IMR-90 (cell line): ENCODE measurements around the gene GOT1. TPM values are rescaled to one million over a fixed set of nuclear protein-coding genes. Genes with fewer than 3 reads are reported as not detected.

Experiments used
- ATAC-seq: fragments of 200-7000 bp; cut with Tn5 transposase; 2 replicates; pipeline ENCODE4 v1.9.1; 2020; ENCODE audit warnings: low read depth, mild to moderate bottlenecking, moderate library complexity
- BruUV-seq: library from RNA; stranded (reverse); fragments of 400-500 nt; replicated peaks from 2 replicates; lab custom pipeline; 2021; lab: Mats Ljungman, UMichigan
- CTCF ChIA-PET: fragments of 300-600 bp; formaldehyde crosslinking; extraction: SDS; loops from one replicate; lab custom pipeline; 2021; ENCODE audit warnings: antibody characterized with exemption; lab: Yijun Ruan, JAX
- POLR2A ChIA-PET: fragments of 300-600 bp; sonication (Branson Sonifier 250); formaldehyde crosslinking; loops from one replicate; lab custom pipeline; 2022; ENCODE audit warnings: antibody characterized with exemption; ENCODE audit not compliant: unreplicated experiment; lab: Charles Lee
- DNase-seq: peaks from one replicate; pipeline ENCODE4 v3.0.0; 2013
- H2AFZ ChIP-seq: replicated peaks from 2 replicates; pipeline ENCODE3; 2013; ENCODE audit warnings: low read length, mild to moderate bottlenecking; ENCODE audit not compliant: poor library complexity
- H2AK5ac ChIP-seq: 2 replicates; pipeline ENCODE4 v1.6.1; 2013; ENCODE audit warnings: low read depth, low read length, inconsistent platforms
- H2AK9ac ChIP-seq: replicated peaks from 2 replicates; pipeline ENCODE3; 2013; ENCODE audit warnings: mild to moderate bottlenecking, low read depth, low read length, moderate library complexity; ENCODE audit not compliant: poor library complexity
- H2BK120ac ChIP-seq: 2 replicates; pipeline ENCODE4 v1.6.1; 2013; ENCODE audit warnings: low read depth, low read length, inconsistent platforms
- H2BK15ac ChIP-seq: 3 replicates; pipeline ENCODE4 v1.6.1; 2013; ENCODE audit warnings: low read depth, low read length, inconsistent platforms
- H2BK20ac ChIP-seq: 2 replicates; pipeline ENCODE4 v1.6.1; 2013; ENCODE audit warnings: low read depth, mild to moderate bottlenecking, inconsistent platforms, low read length, moderate library complexity
- H2BK5ac ChIP-seq: 2 replicates; pipeline ENCODE4 v1.6.1; 2013; ENCODE audit warnings: mild to moderate bottlenecking, low read depth, low read length, inconsistent platforms; ENCODE audit not compliant: poor library complexity, severe bottlenecking
- H3K14ac ChIP-seq: replicated peaks from 2 replicates; pipeline ENCODE4 v1.6.1; 2013; ENCODE audit warnings: low read depth, low read length, inconsistent platforms
- H3K18ac ChIP-seq: 2 replicates; pipeline ENCODE4 v1.6.1; 2013; ENCODE audit warnings: low read depth, low read length, control low read depth
- H3K23ac ChIP-seq: 2 replicates; pipeline ENCODE4 v1.6.1; 2013; ENCODE audit warnings: low read depth, low read length, inconsistent platforms
- H3K27ac ChIP-seq: 2 replicates; pipeline ENCODE4 v1.5.1; 2013; ENCODE audit warnings: mild to moderate bottlenecking, control low read depth, low read length; ENCODE audit not compliant: insufficient read depth
- H3K27me3 ChIP-seq: 2 replicates; pipeline ENCODE4 v1.6.1; 2013; ENCODE audit warnings: low read length; ENCODE audit not compliant: control insufficient read depth, insufficient read depth
- H3K36me3 ChIP-seq: 2 replicates; pipeline ENCODE4 v1.6.1; 2013; ENCODE audit warnings: low read length, mixed read lengths; ENCODE audit not compliant: control insufficient read depth, insufficient read depth
- H3K4ac ChIP-seq: 2 replicates; pipeline ENCODE4 v1.6.1; 2013; ENCODE audit warnings: low read depth, low read length, inconsistent platforms
- H3K4me1 ChIP-seq: 2 replicates; pipeline ENCODE4 v1.6.1; 2013; ENCODE audit warnings: low read length, mixed read lengths; ENCODE audit not compliant: control insufficient read depth, insufficient read depth
- H3K4me2 ChIP-seq: 2 replicates; pipeline ENCODE4 v1.6.1; 2013; ENCODE audit warnings: low read depth, mild to moderate bottlenecking, control low read depth, low read length, moderate library complexity
- H3K4me3 ChIP-seq: 2 replicates; pipeline ENCODE4 v1.5.1; 2013; ENCODE audit warnings: low read depth, mild to moderate bottlenecking, control low read depth, low read length, moderate library complexity; ENCODE audit not compliant: insufficient read depth
- H3K56ac ChIP-seq: 2 replicates; pipeline ENCODE4 v1.6.1; 2013; ENCODE audit warnings: low read length, inconsistent platforms; ENCODE audit not compliant: insufficient read depth; ENCODE audit errors: extremely low read depth
- H3K79me1 ChIP-seq, 2 experiments: 2 replicates each; pipeline ENCODE4 v1.6.1; 2013; ENCODE audit warnings: low read length in 2 of 2, inconsistent platforms in 1 of 2, low read depth in 1 of 2
- H3K9ac ChIP-seq: 2 replicates; pipeline ENCODE4 v1.6.1; 2013; ENCODE audit warnings: low read depth, low read length, control low read depth
- H3K9me1 ChIP-seq: 2 replicates; pipeline ENCODE4 v1.6.1; 2013; ENCODE audit warnings: low read length, inconsistent platforms; ENCODE audit not compliant: insufficient read depth
- H3K9me3 ChIP-seq: 2 replicates; pipeline ENCODE4 v1.6.1; 2013; ENCODE audit warnings: low read length; ENCODE audit not compliant: control insufficient read depth, insufficient read depth
- H4K20me1 ChIP-seq: 2 replicates; pipeline ENCODE4 v1.6.1; 2013; ENCODE audit warnings: low read length, inconsistent platforms; ENCODE audit not compliant: insufficient read depth
- H4K5ac ChIP-seq: 2 replicates; pipeline ENCODE4 v1.6.1; 2013; ENCODE audit warnings: mild to moderate bottlenecking, low read depth, low read length, control low read depth
- H4K8ac ChIP-seq, 2 experiments: 2 replicates each; pipeline ENCODE4 v1.6.1; 2013; ENCODE audit warnings: low read depth in 2 of 2, low read length in 2 of 2, control low read depth in 1 of 2, inconsistent platforms in 1 of 2
- H4K91ac ChIP-seq: 2 replicates; pipeline ENCODE4 v1.6.1; 2013; ENCODE audit warnings: low read depth, low read length, inconsistent platforms; ENCODE audit not compliant: insufficient read depth
- CEBPB ChIP-seq: IDR thresholded peaks from 2 replicates; pipeline ENCODE4 v1.6.1; 2012; ENCODE audit warnings: low read depth, low read length, improper control_type of control experiment
- CHD1 ChIP-seq: IDR thresholded peaks from 2 replicates; pipeline ENCODE4 v1.6.1; 2012; ENCODE audit warnings: low read depth, low read length, improper control_type of control experiment
- FOS ChIP-seq: fragments of 150-350 bp; IDR thresholded peaks from 2 replicates; pipeline ENCODE4 v1.6.1; 2016; ENCODE audit warnings: low read depth, low read length
- NFE2L2 ChIP-seq: fragments of 150-350 bp; IDR thresholded peaks from 2 replicates; pipeline ENCODE4 v1.6.1; 2016; ENCODE audit warnings: low read depth, mild to moderate bottlenecking, low read length
- RAD21 ChIP-seq: IDR thresholded peaks from 2 replicates; pipeline ENCODE4 v1.6.1; 2012; ENCODE audit warnings: low read length, improper control_type of control experiment
- RFX5 ChIP-seq: IDR thresholded peaks from 2 replicates; pipeline ENCODE4 v1.8.0; 2012; ENCODE audit warnings: low read depth, mild to moderate bottlenecking, low read length, moderate library complexity
- WGBS, 2 experiments: methylation state at CpG; one replicate each; pipeline versions ENCODE4 v1.1.5 to v1.1.7; 2013; ENCODE audit warnings: missing lambda C conversion rate in 2 of 2; ENCODE audit not compliant: insufficient read length in 1 of 2; ENCODE audit errors: extremely low coverage in 2 of 2; 5-methylcytosine and 5-hydroxymethylcytosine counted together
- dilution Hi-C: fragments of 300-500 bp; cut with HindIII; formaldehyde crosslinking; loops from one replicate; pipeline ENCODE4 v1.14.3; 2018; ENCODE audit warnings: low sequenced_read_pairs; ENCODE audit not compliant: unreplicated experiment
- in situ Hi-C: fragments of 300-500 bp; cut with MboI; formaldehyde crosslinking; loops from 3 replicates; pipeline ENCODE4 v1.14.3; 2019; ENCODE audit warnings: low sequenced_read_pairs, inconsistent platforms, mixed read lengths
- intact Hi-C: fragments of 100-400 bp; cut with micrococcal nuclease; formaldehyde crosslinking; loops from 2 replicates; pipeline ENCODE4 v1.10.0; 2022
- polyA plus RNA-seq, 3 experiments: library from polyadenylated mRNA; depleted of rRNA; stranded (reverse); fragments of >200 nt; gene quantifications; 2 replicates each; pipeline ENCODE4 v1.2.3, GENCODE V29; 2012; ENCODE audit warnings: low replicate concordance in 1 of 3
- total RNA-seq: library from RNA; depleted of rRNA; stranded (reverse); fragments of >200 nt; gene quantifications from 2 replicates; pipeline ENCODE4 v1.2.3, GENCODE V29; 2012
- TF ChIP-seq, protein P1 (sequence below): conservative IDR thresholded peaks from 2 replicates; pipeline ENCODE4 v1.5.1; 2012; ENCODE audit warnings: mild to moderate bottlenecking, low read depth, low read length, improper control_type of control experiment

Gene GOT1
- total and polyA plus RNA-seq, 2 of the 4 experiments (the other 2 are of a cell fraction), result 29.4 to 46.1 TPM

DNA sequence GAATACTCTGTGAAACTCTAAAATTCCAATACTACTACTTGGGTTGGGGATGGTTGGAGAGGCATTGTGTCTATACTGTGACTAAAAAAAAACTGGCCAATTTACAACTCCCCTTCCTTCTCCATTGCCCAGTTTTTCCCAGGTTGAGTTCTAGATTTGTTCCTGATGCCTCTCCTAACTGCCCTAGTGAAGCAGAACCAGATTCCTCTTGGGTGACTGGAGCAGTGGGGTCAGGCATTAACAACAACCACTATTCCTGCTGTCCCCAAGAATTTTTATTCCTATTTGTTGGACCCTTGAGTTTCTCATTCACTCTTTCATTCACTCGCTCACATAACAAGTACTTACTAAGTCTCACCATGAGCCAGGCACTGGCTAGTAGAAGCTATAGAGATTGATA lies 5.8 kb downstream of the GOT1 start:
- TF ChIP-seq FOS (no peak), CHD1 (no peak), CEBPB (no peak), RAD21 (no peak), RFX5 (no peak), NFE2L2 (no peak)
- TF ChIP-seq, protein P1, sequence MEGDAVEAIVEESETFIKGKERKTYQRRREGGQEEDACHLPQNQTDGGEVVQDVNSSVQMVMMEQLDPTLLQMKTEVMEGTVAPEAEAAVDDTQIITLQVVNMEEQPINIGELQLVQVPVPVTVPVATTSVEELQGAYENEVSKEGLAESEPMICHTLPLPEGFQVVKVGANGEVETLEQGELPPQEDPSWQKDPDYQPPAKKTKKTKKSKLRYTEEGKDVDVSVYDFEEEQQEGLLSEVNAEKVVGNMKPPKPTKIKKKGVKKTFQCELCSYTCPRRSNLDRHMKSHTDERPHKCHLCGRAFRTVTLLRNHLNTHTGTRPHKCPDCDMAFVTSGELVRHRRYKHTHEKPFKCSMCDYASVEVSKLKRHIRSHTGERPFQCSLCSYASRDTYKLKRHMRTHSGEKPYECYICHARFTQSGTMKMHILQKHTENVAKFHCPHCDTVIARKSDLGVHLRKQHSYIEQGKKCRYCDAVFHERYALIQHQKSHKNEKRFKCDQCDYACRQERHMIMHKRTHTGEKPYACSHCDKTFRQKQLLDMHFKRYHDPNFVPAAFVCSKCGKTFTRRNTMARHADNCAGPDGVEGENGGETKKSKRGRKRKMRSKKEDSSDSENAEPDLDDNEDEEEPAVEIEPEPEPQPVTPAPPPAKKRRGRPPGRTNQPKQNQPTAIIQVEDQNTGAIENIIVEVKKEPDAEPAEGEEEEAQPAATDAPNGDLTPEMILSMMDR, result no peak
- intact Hi-C loops, result no loop called here
- no peak overlapping the region for H3K14ac ChIP-seq
- H3K36me3 ChIP-seq, result peaks cover 18% of the 10 kb centered on the region
- H3K9me3 ChIP-seq, result no peaks in the 10 kb centered on the region
- no peak overlapping the region for H3K27ac ChIP-seq
- H2BK120ac ChIP-seq, result no peak overlapping the region
- no peak overlapping the region for H3K18ac ChIP-seq
- no peak overlapping the region for H3K4me3 ChIP-seq
- WGBS, 2 experiments, result no CpG with 5 or more reads among the region's 1 CpG
- no peak overlapping the region for H4K91ac ChIP-seq
- H3K79me1 ChIP-seq, result peaks cover 11 to 30% of the 10 kb centered on the region in 2 experiments
- dilution Hi-C loops, result no loop called here
- H2BK5ac ChIP-seq, result no peak overlapping the region
- ATAC-seq, result no peak
- no peak overlapping the region for H3K4ac ChIP-seq
- CTCF ChIA-PET, result no interaction called here
- H3K4me2 ChIP-seq, result no peak overlapping the region
- no peaks in the 10 kb centered on the region for H3K9me1 ChIP-seq
- no peaks in the 10 kb centered on the region for H4K20me1 ChIP-seq
- H2AFZ ChIP-seq, result no peak overlapping the region
- no TSS peak for BruUV-seq
- in situ Hi-C loops, result no loop called here
- no peak overlapping the region for H2BK15ac ChIP-seq
- POLR2A ChIA-PET, result no interaction called here
- H3K23ac ChIP-seq, result no peak overlapping the region
- no peak overlapping the region for H4K8ac ChIP-seq
- no peak overlapping the region for H3K9ac ChIP-seq
- H3K27me3 ChIP-seq, result no peaks in the 10 kb centered on the region
- no peak overlapping the region for H2AK9ac ChIP-seq
- DNase-seq, result no peak
- no peak overlapping the region for H3K56ac ChIP-seq
- no peak overlapping the region for H2AK5ac ChIP-seq
- H2BK20ac ChIP-seq, result no peak overlapping the region
- H3K4me1 ChIP-seq, result peaks cover 1% of the 10 kb centered on the region; the same call in 1 of the 2 replicates
- H4K5ac ChIP-seq, result no peak overlapping the region
